ENCODE data around the gene CRYBG1.
A peak's percentile ranks its signal among the peaks of the same experiment; 100 is the strongest.

Gene CRYBG1

GRCh38 chr6:106608080-106608668 lies 247.7 kb downstream of the CRYBG1 start:
- H3F3A ChIP-seq (ENCODE audit: low read depth) = no peaks in the 10 kb centered on the region
- H4K20me1 ChIP-seq (ENCODE audit: insufficient read depth, low read length, poor library complexity, severe bottlenecking) = no peaks in the 10 kb centered on the region
- peaks cover 18% of the 10 kb centered on the region for H3K4me1 ChIP-seq (ENCODE audit: insufficient read depth, low read length, poor library complexity, severe bottlenecking)
- H3K79me2 ChIP-seq (ENCODE audit: insufficient read depth, low read length) = no peaks in the 10 kb centered on the region
- no peaks in the 10 kb centered on the region for H3K36me3 ChIP-seq (ENCODE audit: insufficient read depth, low read length)
- H3K4me2 ChIP-seq (ENCODE audit: low read depth, low read length, poor library complexity, severe bottlenecking) = no peak overlapping the region
- H3K9ac ChIP-seq (ENCODE audit: low read depth, low read length, poor library complexity, severe bottlenecking) = no peak overlapping the region
- no peak overlapping the region for H2AFZ ChIP-seq (ENCODE audit: low read length)
- no peaks in the 10 kb centered on the region for H3K27me3 ChIP-seq (ENCODE audit: insufficient read depth, low read length, poor library complexity, severe bottlenecking)
- H3K9me2 ChIP-seq (replicated peaks; ENCODE audit: low read depth, low read length) = no peaks in the 10 kb centered on the region
- TF ChIP-seq EZH2phosphoT487 (IDR thresholded peaks at IDR 0.05; ENCODE audit: borderline replicate concordance) = no peak
- TF ChIP-seq CTCF (conservative IDR thresholded peaks at IDR 0.05; ENCODE audit: low read length) = peak; percentile 79
- H3K4me3 ChIP-seq (ENCODE audit: low read length, poor library complexity, severe bottlenecking) = no peak overlapping the region
- no peaks in the 10 kb centered on the region for H3K9me3 ChIP-seq (ENCODE audit: insufficient read depth, low read depth, low read length)

- TF ChIP-seq EZH2phosphoT487 (IDR thresholded peaks at IDR 0.05; ENCODE audit: borderline replicate concordance) (no peak), CTCF (conservative IDR thresholded peaks at IDR 0.05; ENCODE audit: low read length) (peak; percentile 78)
- peaks cover 20% of the 10 kb centered on the region for H3K4me1 ChIP-seq (ENCODE audit: insufficient read depth, low read length, poor library complexity, severe bottlenecking)
- H3K9me3 ChIP-seq (ENCODE audit: insufficient read depth, low read depth, low read length) = no peaks in the 10 kb centered on the region
- no peaks in the 10 kb centered on the region for H3K79me2 ChIP-seq (ENCODE audit: insufficient read depth, low read length)
- H3K4me3 ChIP-seq (ENCODE audit: low read length, poor library complexity, severe bottlenecking) = no peak overlapping the region
- no peak overlapping the region for H3K4me2 ChIP-seq (ENCODE audit: low read depth, low read length, poor library complexity, severe bottlenecking)
- H3F3A ChIP-seq (ENCODE audit: low read depth) = no peaks in the 10 kb centered on the region
- no peaks in the 10 kb centered on the region for H3K27me3 ChIP-seq (ENCODE audit: insufficient read depth, low read length, poor library complexity, severe bottlenecking)
- H4K20me1 ChIP-seq (ENCODE audit: insufficient read depth, low read length, poor library complexity, severe bottlenecking) = no peaks in the 10 kb centered on the region
- no peak overlapping the region for H3K9ac ChIP-seq (ENCODE audit: low read depth, low read length, poor library complexity, severe bottlenecking)
- no peak overlapping the region for H2AFZ ChIP-seq (ENCODE audit: low read length)
- H3K9me2 ChIP-seq (replicated peaks; ENCODE audit: low read depth, low read length) = no peaks in the 10 kb centered on the region
- no peaks in the 10 kb centered on the region for H3K36me3 ChIP-seq (ENCODE audit: insufficient read depth, low read length)
Measured at GRCh38 chr6:106609699-106610098, 249.2 kb downstream of the CRYBG1 start.

GRCh38 chr6:106611030-106611429 lies 250.5 kb downstream of the CRYBG1 start:
- Histone ChIP-seq H3K27me3 (ENCODE audit: insufficient read depth, low read length, poor library complexity, severe bottlenecking) (no peaks in the 10 kb centered on the region), H3K9me3 (ENCODE audit: insufficient read depth, low read depth, low read length) (no peaks in the 10 kb centered on the region), H2AFZ (ENCODE audit: low read length) (no peak overlapping the region), H3K4me2 (ENCODE audit: low read depth, low read length, poor library complexity, severe bottlenecking) (no peak overlapping the region), H3K9ac (ENCODE audit: low read depth, low read length, poor library complexity, severe bottlenecking) (no peak overlapping the region), H3K4me3 (ENCODE audit: low read length, poor library complexity, severe bottlenecking) (no peak overlapping the region), H3K79me2 (ENCODE audit: insufficient read depth, low read length) (no peaks in the 10 kb centered on the region), H3F3A (ENCODE audit: low read depth) (no peaks in the 10 kb centered on the region), H3K9me2 (replicated peaks; ENCODE audit: low read depth, low read length) (no peaks in the 10 kb centered on the region), H3K36me3 (ENCODE audit: insufficient read depth, low read length) (no peaks in the 10 kb centered on the region), H3K4me1 (ENCODE audit: insufficient read depth, low read length, poor library complexity, severe bottlenecking) (peaks cover 26% of the 10 kb centered on the region), H4K20me1 (ENCODE audit: insufficient read depth, low read length, poor library complexity, severe bottlenecking) (no peaks in the 10 kb centered on the region)
- TF ChIP-seq CTCF (conservative IDR thresholded peaks at IDR 0.05; ENCODE audit: low read length) = no peak
- TF ChIP-seq EZH2phosphoT487 (IDR thresholded peaks at IDR 0.05; ENCODE audit: borderline replicate concordance) = no peak

Data from Loucy (cell line).